ENCODE measurements around the gene C1orf167.

Gene C1orf167

DNA sequence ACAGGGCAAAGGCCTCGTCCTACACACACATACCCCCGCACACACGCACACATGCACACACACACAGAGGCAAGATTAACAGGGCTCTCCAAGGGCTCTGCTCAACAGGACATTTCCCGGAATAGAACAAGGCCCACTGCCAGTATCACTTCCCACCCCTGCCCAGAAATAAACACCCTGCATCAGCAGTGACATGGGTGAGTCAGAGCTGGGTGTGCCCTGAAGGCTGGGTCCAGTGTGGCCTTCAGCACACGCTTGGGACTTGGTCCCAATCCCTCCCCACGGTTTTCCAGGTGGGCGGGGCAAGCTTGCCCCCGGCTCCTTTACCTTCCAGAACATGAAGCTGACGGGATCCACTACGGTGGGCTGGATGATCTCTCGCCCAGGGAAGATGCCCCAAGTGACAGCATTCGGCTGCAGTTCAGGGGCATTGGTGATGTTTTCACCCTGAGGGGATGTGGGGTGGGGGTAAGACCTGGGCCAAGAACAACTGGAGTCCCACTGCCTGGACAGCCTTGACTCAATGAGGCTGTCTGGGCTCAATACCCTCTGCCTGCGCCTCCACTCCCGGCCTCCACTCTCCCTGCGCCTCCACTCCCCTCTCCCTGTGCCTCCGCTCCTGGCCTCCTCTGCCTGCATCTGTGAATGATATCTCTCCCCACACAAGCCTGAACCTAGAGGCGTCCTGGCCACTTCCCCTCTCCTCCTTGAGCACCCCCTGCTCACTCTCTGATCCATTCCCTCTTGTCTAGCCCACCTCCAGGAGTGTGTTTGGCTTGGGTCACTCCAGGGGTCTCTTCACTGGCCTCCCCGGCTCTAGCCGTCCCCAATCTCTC is 29.1 kb downstream of the C1orf167 start:
- no peak for TF ChIP-seq ZFX (IDR thresholded peaks at IDR 0.05)
- TF ChIP-seq, protein P1, sequence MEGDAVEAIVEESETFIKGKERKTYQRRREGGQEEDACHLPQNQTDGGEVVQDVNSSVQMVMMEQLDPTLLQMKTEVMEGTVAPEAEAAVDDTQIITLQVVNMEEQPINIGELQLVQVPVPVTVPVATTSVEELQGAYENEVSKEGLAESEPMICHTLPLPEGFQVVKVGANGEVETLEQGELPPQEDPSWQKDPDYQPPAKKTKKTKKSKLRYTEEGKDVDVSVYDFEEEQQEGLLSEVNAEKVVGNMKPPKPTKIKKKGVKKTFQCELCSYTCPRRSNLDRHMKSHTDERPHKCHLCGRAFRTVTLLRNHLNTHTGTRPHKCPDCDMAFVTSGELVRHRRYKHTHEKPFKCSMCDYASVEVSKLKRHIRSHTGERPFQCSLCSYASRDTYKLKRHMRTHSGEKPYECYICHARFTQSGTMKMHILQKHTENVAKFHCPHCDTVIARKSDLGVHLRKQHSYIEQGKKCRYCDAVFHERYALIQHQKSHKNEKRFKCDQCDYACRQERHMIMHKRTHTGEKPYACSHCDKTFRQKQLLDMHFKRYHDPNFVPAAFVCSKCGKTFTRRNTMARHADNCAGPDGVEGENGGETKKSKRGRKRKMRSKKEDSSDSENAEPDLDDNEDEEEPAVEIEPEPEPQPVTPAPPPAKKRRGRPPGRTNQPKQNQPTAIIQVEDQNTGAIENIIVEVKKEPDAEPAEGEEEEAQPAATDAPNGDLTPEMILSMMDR (conservative IDR thresholded peaks at IDR 0.05), result no peak
- no peak overlapping the region for H3K27ac ChIP-seq

DNA sequence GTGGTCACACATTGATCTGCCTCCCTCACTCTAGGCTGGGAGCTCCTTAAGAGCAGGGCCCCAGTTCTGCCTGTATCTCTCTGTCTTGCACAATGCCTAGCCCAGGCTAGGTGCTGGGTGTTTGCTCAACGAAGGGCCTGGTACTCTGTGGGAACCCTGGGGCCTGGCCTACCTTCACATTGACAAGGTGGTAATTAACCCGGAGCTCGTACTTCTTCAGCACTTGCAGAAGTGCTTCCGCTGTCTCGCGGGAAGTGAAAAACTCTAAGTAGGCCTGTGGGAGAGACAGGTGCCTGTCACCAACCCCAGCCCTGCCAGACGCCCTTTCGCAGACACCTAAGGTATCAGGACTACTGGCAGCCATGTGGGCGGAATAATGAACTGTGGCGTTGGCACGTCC is 30.1 kb downstream of the C1orf167 start:
- no peak for TF ChIP-seq ZFX (IDR thresholded peaks at IDR 0.05)
- TF ChIP-seq, protein P1 (conservative IDR thresholded peaks at IDR 0.05), result no peak

DNA sequence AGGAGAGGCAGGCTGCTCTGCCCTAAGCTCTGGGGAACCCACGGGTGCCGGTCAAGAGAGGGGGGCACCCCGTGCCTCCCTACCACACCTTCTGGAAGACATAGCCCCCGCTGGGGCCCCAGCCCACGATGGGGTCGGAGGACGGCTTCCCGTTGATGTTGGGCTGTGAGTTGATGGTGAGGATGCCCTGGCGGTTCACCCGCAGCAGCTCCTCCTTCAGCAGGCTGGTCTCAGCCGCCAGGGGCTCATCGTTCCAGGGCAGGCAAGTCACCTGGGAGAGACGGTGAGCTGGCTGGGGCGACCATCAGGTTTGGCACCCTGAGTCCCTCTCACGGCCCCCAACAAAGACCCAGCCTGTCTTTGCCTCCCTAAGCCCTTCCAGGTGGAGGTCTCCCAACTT is 31.8 kb downstream of the C1orf167 start:
- no peak for TF ChIP-seq ZFX (IDR thresholded peaks at IDR 0.05)
- TF ChIP-seq, protein P1 (conservative IDR thresholded peaks at IDR 0.05), result no peak

More for the DNA sequence above, 30.1 kb downstream of the C1orf167 start:
- no peak overlapping the region for H3K27ac ChIP-seq

DNA sequence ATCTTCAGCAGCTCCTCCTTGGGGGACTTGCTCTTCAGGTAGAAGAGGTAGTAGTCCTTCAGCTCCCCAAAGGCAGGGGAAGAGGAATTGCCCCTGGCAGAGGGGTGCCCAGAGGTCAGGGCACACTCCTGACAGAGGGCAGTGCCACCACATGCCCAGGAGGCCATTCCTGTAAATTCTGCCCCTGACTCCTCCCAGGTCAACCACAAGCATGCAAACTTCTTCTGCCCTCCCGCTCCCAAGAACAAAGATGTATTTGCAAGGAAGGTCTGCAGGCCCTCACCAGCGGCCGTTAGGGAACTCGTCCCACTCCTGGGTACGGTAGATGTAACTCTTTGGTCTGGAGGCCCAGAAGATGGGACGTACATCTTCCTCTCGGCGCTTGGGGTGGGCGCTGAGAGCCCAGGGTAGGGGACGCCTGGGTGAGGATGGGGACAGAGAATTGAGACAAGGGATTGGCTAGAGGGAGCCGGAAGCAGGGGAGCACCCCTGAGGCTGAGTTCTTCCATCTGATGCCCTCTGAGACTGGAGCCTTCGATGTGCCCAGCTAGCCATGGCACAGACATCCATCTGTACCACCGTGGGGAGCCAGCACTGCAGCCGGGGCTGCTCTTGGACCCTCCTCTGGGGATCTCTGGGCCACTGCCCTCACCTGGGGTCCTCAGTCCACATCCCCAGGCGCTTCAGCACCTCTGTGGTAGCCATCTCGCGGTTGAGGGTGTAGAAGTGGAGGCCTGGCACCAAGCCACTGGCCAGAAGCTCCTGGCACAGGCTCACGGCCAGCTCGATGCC is 32.6 kb downstream of the C1orf167 start:
- H3K27ac ChIP-seq, result no peak overlapping the region
- no peak for TF ChIP-seq ZFX (IDR thresholded peaks at IDR 0.05)
- TF ChIP-seq, protein P1 (conservative IDR thresholded peaks at IDR 0.05), result no peak

More for the DNA sequence above, 31.8 kb downstream of the C1orf167 start:
- H3K27ac ChIP-seq, result no peak overlapping the region

DNA sequence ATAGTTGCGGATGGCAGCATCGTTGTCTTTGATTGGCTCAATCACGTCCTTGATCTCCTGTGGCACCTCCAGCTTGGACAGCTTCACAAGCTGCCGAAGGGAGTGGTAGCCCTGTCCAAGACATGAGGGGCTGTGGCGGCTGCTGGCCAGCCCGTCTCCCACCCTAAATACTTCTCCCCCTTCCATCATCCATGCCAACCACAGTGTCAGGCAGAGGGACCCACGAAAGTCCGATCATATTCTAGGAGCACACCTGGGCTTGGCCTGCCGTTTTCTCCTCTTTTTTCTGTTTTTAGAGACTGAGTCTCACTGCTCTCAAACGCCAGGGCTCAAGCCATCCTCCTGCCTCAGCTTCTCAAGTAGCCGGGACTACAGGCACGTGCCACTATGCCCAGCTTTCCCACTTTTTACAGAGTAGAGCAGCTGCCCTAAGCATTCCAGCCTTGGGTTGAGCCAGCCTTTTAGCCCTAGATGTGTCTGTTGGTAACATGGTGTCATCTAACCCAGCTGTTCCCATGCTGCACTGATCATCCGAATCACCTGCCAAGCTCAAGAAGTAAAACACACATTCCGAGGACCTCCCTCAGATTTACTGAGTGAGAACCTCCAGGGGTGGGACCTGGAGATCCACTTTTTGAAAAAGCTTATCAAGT is 33.4 kb downstream of the C1orf167 start:
- no peak overlapping the region for H3K27ac ChIP-seq
- TF ChIP-seq ZFX (IDR thresholded peaks at IDR 0.05), result no peak
- TF ChIP-seq, protein P1 (conservative IDR thresholded peaks at IDR 0.05), result no peak

DNA sequence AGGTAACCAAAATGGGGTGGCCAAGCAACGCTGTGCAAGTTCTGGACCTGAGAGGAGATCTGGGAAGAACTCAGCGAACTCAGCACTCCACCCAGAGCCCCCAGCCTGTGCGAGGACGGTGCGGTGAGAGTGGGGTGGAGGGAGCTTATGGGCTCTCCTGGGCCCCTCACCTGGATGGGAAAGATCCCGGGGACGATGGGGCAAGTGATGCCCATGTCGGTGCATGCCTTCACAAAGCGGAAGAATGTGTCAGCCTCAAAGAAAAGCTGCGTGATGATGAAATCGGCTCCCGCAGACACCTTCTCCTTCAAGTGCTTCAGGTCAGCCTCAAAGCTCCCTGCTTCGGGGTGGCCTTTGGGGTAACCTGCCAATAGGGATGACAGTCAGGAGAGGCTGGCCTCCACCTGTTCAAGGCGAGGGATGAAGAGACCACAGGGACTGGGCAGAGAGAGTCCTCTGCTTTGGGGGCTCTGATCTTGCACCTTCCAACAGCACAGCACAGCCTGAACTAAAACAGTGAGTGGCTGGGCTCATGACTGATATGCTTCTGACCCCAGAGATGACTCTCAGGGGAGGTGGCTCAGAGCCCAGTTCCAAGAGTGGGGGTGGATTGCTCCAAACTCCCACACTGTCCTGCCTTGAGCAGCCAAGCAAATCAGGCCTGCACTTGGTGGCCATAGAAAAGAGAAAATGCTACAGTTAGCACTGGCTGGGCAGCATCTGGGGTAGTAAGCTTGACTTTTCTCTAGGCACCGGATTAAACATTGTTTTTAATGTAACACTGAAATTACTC is 34.2 kb downstream of the C1orf167 start:
- no peak overlapping the region for H3K27ac ChIP-seq

More for the DNA sequence above, 34.2 kb downstream of the C1orf167 start:
- no peak for TF ChIP-seq ZFX (IDR thresholded peaks at IDR 0.05)
- TF ChIP-seq, protein P1 (conservative IDR thresholded peaks at IDR 0.05), result no peak
